ENCODE results near the gene ZMYM4.
A peak's percentile ranks its signal among the peaks of the same experiment; 100 is the strongest.

The ZMYM4 gene

DNA sequence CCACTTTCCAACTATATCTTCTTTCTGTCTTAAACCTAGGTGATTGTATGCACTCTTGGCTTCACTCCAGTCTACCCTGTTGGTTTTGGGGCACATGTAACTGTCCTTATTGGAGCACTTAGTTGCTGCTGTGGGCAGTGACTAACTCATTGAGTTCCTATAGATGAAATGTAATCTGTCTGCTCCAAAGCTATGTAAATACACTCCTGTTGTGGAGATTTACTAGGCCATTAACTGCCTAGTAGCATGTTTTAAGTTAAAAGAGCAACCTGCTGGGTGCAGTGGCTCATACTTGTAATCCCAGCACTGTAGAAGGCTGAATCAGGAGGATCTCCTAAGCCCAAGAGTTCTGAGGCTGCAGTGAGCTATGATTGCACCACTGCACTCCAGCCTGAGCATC lies 137.6 kb downstream of the ZMYM4 start:
- DNase-seq (ENCODE audit: low read depth in 2 of 2), result no peak

DNA sequence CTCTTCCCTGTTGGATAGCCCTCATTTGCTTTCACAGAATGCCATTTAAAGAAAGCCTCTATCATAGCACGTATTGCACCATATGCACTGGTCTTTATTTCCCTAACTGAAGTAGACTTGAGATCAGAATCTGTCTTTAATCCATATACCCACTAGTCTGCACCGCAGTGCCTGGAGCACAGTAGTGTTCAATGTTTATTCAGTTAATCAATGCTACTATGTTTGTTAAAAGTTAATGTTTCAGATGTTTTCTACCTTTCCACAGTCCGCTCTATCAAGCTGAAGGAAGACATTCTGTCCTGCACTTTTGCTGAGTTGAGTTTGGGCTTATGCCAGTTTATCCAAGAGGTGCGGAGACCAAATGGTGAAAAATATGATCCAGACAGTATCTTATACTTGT lies 139.2 kb downstream of the ZMYM4 start:
- no peak for DNase-seq (ENCODE audit: low read depth in 2 of 2)

- no peak for DNase-seq (ENCODE audit: low read depth in 2 of 2)
Measured at GRCh38 chr1:35408925-35409324, 140.4 kb downstream of the ZMYM4 start.

DNA sequence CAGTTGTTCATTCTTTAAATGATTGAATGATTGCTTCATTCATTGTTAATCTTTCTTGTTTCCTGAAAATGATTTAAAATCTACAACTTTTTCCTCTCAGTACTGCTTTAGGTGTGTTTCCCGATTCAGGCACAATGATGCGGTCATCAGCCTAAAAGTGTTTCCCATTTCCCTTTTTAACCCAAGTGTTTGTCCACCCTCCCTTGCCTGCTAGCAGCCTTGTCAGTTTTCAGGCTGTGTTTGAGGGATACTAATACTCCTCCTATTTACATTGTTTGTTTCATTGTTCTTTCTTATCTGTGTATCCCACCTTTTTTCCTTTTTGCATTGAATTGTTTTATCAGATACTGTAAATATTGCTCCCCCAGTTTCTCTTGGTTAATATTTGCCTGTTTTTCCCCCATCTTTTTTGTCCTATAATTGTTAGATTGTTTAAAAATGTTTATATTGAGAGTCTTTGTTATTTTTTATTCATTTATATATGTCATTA lies 157.6 kb downstream of the ZMYM4 start:
- DNase-seq (ENCODE audit: low read depth in 2 of 2), result no peak

DNA sequence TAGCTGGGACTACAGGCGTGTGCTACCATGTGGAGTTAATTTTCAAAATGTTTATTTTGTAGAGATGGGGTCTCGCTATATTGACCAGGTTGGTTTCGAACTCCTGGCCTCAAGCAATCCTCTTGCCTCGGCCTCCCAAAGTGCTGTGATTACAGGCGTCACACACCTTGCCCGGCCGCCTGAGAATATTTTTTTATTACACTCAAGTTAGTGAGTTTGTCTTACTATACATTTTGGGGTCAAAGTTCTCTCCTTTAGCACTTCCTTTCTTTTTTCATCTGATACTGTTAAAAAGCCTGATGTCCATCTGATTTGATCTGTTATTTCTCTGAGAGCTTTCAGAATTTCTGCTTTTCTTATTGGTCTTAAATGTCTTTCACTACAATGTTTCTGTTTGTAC lies 159.9 kb downstream of the ZMYM4 start:
- no peak for DNase-seq (ENCODE audit: low read depth in 2 of 2)

DNA sequence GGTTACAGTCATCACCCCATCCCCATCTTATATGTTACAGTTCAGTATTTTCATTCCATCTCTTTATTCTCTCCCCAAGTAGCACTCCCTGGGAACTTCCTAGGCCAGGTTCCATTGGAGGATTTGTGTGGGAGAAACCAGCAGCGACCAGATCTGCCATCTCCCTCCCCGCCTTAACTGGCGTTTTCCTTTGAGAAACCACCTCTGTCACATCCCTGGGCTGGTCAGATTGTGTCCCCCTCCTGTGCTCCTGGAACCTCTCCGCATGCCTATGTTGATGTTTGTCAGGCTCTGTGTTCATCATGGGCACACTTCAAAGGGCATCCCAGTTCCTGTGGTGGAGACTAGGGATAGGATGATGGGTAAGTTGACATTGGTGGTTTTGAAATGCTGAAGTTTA lies 162.3 kb downstream of the ZMYM4 start:
- no peak for DNase-seq (ENCODE audit: low read depth in 2 of 2)

- DNase-seq (ENCODE audit: low read depth in 2 of 2), result no peak
Measured at GRCh38 chr1:35431173-35431599, 162.7 kb downstream of the ZMYM4 start.

- no peak for DNase-seq (ENCODE audit: low read depth in 2 of 2)
Measured at GRCh38 chr1:35432231-35432630, 163.7 kb downstream of the ZMYM4 start.

DNA sequence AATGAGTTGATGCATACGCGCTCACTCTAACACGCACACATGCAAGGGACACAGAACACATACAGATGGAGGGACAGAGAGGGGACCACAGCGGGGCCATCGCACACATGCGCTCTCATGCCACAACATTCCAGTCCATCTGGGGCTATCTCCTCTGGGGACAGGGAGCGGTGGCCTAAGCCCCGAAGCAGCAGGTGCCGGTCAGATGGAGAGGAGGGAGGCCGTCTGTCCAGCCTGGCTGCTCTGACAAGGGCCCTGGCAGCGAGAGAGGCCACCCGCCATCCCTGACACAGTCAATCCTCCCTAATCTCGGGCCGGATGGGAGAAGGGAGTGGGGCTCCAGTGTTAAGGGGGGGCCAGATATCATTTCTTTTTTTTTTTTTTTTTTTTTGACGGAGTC lies 165.2 kb downstream of the ZMYM4 start:
- no peak for DNase-seq (ENCODE audit: low read depth in 2 of 2)

DNA sequence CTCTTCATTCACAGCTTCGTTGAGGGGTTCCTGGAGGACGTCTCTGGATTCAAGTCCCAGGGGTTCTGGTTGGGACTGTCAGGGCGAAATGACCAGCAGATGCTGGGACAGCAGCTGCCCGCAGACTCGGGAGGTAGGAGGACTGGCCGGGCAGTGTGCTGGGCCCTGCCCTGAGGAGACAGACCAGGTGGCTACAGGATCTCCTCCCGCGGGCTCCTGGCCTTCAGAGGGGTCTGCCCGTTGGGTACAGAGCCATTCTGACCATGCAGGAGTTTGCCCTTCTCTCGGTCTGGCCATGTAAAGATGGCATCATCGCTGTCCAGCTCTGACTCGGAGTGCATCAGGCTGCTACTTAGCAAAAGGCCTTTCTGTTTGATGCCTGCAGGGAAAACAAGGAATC lies 166.2 kb downstream of the ZMYM4 start:
- no peak for DNase-seq (ENCODE audit: low read depth in 2 of 2)

DNA sequence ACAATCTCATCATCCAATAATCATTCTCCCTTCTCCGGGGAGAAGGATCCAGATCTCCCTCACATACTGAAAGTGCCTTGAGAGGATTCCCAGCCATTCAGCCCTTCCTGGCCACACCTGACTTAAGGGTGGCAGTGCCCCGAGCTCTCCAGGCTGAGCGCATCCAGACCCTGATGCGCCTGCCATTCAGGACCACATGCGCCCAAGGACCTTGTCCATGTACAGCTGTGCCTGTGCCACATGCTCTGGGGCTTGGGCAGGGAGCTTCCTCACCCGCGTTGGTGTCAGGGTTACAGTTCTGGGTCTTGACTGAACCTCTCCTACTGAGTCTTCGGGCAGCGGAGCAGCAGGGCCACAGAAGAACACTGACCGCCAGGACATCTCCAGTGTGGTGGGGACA lies 167.6 kb downstream of the ZMYM4 start:
- no peak for DNase-seq (ENCODE audit: low read depth in 2 of 2)

DNA sequence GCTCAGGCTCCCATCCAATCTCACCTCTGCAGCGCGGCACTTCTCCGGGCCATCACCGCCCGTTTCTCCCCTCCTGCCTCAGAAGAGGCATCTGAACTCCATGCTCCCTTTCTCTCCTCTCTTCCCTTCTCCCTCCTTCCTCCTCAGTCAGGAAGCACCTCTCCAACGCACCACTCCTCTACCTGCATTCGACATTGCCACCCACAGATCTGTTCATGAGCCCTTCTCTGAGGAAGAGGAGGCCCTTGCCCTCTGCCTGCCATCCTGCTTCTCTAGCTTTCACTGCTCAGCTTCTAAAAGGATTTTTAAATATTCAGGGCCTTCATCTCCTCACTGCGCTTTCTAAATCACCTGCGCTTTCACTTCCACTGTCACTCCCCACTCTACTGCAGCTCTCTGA lies 168.7 kb downstream of the ZMYM4 start:
- DNase-seq (ENCODE audit: low read depth in 2 of 2), result no peak

DNA sequence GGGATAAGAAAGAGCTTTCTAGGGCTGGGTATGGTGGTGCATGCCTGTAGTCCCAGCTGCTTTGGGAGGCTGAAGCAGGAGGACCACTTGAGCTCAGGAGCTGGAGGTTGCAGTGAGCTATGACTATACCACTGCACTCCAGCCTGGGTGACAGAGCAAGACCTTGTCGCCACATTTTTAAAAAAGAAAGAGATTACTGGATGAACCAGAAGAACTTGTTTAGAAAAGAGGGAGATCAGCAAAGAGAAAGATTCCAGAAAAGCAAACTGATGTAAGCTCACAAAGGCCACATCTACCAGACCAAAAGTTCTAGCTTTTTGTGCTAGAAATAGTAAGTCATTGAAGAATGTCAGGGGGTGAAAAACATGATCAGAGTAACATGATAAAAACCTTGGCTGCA lies 171.1 kb downstream of the ZMYM4 start:
- DNase-seq (ENCODE audit: low read depth in 2 of 2), result no peak

DNA sequence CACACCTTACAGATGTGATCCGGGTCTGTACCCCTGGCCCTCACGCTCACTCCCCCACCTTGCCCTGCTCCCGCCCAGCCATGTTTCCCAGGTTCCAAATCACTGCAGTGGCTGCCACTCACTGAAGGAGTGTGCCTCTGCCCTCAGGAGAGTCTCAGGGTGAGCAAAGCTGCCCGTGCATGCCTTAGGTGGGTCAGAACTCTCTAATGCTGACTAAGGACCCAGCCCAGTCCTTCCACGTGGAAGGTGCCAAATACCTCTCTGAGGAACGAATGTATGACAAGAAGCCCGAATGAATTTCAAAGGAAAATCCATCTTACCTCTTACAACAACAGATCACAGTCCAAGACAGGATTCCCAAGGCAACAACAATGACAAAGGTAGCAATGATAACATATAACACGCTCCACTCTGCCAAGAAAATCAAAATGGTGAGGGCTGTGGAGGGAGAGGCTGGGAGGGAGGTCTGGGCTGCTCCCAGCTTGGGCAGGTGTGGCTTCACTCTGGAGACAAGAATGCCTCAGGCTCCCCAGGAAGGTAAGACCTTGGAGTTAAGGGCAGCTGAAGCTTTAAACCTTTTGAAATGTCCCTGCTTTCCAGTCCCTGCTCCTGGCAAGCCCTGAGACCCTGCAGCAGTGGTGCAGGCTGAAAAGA lies 173.5 kb downstream of the ZMYM4 start:
- DNase-seq (ENCODE audit: low read depth in 2 of 2), result no peak

- DNase-seq (ENCODE audit: low read depth in 2 of 2), result peak; percentile 19 to 33
Measured at GRCh38 chr1:35442734-35443133, 174.2 kb downstream of the ZMYM4 start.

DNA sequence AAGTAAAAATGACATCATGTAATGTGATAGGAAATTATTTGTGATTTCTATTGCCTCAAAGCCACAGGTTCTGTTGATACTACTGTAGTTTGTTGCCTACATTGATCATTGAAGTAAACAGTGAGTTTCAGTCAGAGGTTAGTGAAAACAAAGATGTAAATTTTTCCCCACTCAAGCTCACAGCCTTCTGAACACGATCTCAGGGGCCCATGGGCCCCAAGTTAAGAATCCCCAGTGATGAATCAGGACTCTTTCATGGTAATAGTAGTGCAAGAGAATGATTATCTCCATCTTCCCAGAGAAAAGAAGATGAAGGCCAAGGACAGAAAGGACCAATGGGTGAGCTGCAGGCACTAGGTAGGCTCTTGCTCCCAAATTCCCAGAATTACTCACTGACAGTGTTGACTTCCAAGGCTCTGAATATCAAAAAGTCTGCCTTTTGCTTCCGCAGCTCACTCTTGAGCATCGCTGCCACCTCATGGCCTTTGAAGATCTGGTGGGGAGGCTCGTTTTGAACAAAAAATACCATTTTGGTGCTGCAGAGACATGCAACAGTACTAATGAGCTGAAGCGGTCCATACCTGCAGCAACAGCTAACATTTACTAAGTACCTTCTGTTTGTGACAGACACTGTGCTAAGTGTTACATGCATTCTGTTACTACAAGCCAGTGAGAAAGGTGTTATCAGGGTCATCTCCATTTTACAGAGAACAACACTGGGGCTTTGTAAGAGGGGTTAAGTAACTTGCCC lies 175.4 kb downstream of the ZMYM4 start:
- no peak for DNase-seq (ENCODE audit: low read depth in 2 of 2)

GRCh38 chr1:35444519-35444774 lies 175.9 kb downstream of the ZMYM4 start:
- no peak for DNase-seq (ENCODE audit: low read depth in 2 of 2)

- DNase-seq (ENCODE audit: low read depth in 2 of 2), result no peak
Measured at GRCh38 chr1:35447278-35447677, 178.8 kb downstream of the ZMYM4 start.

DNA sequence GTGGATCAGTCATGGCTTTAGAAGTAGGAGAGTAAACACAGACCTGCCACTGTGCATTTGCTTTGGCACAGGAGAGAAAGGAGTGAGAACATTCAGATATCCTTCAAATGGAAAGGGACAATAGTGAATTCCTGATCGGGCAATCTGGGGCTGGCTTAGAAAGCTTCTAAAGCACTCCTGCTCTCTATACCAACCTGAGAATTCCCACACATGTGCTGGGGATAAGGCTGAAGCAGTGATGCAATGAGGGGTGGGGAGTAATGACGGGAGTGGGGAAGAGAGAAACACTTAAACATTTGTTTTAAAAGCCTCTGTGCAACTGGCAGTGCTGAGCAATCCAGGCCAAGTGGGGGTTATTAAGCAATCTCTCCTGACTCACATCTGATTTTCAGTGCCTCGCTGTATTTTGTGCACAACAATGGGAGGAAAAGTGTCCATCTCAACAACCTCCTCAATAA lies 179.9 kb downstream of the ZMYM4 start:
- DNase-seq (ENCODE audit: low read depth in 2 of 2), result no peak

DNA sequence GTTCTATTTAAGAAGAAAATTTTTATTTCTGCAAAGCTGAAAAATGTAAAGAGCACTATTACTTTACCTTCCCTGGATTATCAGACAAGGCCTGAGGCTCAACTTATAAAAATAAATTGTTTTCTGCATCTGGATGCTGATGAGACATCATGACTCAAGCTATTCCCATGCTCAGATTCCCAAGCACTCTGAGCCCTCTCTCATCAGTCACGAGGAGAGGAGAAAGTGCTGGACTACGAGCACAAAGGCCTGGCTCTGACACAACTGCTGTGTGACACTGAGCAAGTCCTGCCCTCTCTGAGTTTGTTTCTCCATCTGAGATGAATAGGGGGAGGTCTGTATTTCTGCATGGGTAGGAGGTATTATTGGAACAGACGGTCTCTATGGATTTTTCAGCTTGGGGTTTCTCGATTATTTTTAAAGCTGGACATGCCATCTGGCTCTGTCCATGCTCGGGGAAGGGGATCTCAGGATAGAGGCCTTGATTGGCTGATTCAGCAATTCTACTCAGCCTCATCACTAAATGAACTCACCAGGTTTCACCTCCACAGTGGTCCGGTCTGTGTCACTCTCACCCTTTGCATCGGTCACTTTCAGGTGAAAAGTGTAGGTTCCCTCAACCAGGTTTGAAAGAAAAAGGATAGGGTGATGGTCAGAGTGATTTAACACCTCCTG lies 181.0 kb downstream of the ZMYM4 start:
- no peak for DNase-seq (ENCODE audit: low read depth in 2 of 2)

- peak; percentile 68 to 74 for DNase-seq (ENCODE audit: low read depth in 2 of 2)
Measured at GRCh38 chr1:35451125-35451528, 182.6 kb downstream of the ZMYM4 start.

DNA sequence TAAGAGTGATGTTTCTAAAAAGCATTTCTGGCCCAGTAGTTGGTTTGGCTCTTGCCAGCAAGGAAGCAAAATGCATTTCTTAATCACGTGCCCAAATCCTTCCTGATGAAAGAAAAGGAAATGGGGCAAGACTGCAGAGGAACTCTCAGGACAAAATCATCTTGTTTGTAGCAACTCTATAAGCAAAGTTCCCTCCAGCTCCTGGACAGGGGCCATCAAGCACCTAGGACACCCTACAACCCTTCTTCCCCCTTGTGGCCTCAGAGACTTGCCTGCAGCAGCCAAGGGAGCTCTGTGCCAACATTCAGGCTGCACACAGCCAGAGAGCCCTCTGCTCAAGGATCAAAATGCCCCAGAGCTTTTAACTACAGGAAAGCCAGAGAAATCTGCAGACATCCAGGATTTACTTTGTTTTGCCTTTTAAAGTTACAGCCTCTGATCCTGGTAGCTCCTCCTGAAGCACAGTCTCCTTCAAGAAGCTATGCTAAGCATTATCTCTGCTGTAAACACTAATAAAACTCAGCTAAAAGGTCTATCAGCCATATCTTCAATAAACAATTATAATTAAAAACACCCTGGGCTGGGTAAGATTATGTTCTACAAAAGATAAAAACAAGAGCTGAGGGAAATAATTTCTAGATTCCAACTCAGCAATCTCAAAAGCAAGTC lies 183.7 kb downstream of the ZMYM4 start:
- DNase-seq (ENCODE audit: low read depth in 2 of 2), result no peak

GRCh38 chr1:35453031-35453430 lies 184.5 kb downstream of the ZMYM4 start:
- no peak for DNase-seq (ENCODE audit: low read depth in 2 of 2)
